ENCODE results near the gene NCAM1.
"Not testable (repeated sequence)": the region's sequence is repeated elsewhere in the genome, so short reads cannot be mapped to it uniquely, and the experiment has no call there.

The NCAM1 gene

GRCh38 chr11:112961146-112961668 is at the start of gene NCAM1:
Gene NCAM1, plus strand, starts transcription at chr11:112961420.
- DNase-seq (ENCODE audit: low spot score) = peak; percentile 95

DNA sequence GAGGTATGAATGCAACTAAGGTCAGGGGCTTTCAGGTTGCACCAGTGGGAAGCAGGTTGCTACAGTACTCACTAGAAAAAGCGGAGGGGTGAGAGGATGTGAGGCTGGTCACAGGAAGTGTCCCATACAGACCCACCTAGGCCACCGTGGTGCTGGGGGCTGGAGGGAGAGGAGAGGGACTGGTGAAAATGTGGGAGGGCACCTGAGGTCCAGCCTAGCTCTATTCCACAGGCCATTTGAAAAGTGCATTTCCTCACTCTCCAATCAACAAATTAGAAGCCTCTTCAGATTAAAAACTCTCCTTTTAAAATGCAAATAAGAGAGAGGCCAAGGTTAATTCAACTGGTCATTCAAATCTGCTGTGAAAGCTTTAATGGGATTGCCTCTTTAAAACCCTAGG is 38.6 kb upstream of the NCAM1 start:
- DNase-seq (ENCODE audit: low spot score) = no peak

DNA sequence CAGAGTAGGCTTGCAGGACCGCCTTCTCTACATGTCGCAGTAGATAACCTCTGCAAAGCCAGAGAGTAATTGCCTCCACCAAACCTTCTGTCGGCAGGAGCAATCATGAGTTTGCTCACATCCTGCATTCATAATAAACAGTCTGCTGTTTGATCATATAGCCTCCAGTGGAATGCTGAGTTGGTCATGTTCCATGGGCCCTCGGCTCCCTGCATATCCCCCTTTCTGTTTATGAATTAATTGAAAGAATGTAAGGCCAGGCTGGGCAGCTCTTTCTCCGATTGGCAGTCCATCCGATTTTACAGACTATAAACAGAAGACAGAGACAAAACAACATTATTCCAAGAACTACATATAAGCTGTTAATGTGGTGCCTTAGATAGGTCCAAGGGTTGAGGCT is 36.4 kb upstream of the NCAM1 start:
- not testable (repeated sequence) for DNase-seq (ENCODE audit: low spot score)

- no peak for DNase-seq (ENCODE audit: low spot score)
These were observed 35.5 kb upstream of the NCAM1 start for GRCh38 chr11:112925516-112926310.

- DNase-seq (ENCODE audit: low spot score) = no peak
These were observed 33.1 kb upstream of the NCAM1 start for GRCh38 chr11:112928136-112928535.

DNA sequence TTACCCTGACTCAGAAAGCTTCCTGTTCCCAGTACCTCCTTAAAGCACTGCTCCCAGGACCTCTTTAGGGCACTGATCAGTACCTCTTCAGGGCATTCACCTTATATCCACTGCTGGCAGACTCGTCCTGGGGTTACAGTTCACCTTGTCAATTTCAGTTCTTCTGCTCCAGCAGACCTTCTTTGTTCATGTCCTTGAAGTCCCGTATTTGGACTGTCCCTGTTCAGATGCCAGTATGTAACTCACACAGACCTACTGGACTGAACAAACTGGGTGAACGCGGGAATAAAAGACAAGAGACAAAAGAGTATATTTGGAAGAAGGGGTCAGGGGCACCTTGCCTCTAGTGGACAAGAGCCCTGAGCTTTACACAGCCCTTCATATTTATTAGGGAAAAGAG is 31.8 kb upstream of the NCAM1 start:
- no peak for DNase-seq (ENCODE audit: low spot score)

- DNase-seq (ENCODE audit: low spot score) = no peak
These were observed 29.5 kb upstream of the NCAM1 start for GRCh38 chr11:112931703-112932102.

- no peak for DNase-seq (ENCODE audit: low spot score)
These were observed 28.6 kb upstream of the NCAM1 start for GRCh38 chr11:112932593-112932992.

DNA sequence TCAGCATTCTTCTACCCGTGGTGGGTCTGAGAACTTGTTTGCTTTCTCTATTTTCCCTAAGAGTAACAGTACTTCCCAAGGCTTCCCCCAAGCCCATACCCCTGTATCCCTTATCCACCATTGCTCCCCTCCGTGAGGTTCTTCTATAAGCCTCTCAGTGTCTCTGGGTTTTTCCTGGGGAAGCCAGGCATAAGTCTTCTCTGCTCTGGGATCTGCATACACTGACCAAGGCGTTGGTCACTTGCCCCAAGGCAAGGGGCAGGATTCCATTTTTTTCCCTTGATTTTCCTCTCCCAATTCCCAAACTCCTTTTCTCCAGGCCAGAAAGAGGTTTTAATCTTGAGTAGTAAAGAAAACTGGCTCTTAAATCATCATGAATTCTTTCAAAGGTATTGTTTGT is 27.2 kb upstream of the NCAM1 start:
- no peak for DNase-seq (ENCODE audit: low spot score)

DNA sequence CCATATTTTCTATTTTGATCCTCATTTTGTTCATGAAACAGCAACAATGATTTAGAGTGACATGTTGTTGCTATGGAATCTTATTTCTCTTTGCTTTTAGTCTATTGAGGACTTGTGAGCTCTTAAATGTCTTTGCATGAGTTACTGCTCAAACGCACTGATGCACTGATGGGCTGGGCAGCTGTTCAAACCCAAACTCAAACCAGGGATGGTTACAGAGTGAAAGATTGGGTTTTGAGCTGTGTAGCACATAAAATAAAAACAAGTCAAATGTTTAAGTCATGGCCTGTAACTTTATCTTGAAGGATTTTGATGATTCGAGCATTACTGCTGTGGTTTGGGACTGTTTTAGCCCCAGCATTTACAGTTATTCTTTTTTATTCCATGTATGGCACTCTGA is 20.1 kb upstream of the NCAM1 start:
- DNase-seq (ENCODE audit: low spot score) = no peak

- DNase-seq (ENCODE audit: low spot score) = no peak
These were observed 18.1 kb upstream of the NCAM1 start for GRCh38 chr11:112942966-112943643.

DNA sequence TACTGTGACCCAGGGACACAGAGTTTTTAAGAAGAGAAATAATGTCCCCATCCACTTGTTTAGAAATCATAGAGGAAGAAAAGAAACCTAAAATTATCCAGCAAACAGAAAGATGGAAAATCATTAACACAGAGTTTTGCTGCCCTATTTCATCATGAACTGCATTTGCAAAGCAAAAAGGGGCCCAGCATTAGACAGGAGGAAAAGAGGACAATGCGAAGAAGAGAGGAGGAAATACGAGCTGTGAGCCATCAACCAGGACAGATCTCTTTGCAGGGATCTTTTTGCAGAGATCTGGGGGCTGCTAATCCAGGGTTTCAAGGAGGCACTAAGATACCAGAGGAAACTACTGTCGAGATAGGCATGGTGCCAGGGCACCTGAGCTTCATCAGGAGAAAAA is 14.4 kb upstream of the NCAM1 start:
- DNase-seq (ENCODE audit: low spot score) = no peak

- DNase-seq (ENCODE audit: low spot score) = no peak
These were observed 11.2 kb upstream of the NCAM1 start for GRCh38 chr11:112949781-112950575.

- DNase-seq (ENCODE audit: low spot score) = peak; percentile 85
These were observed 2.5 kb upstream of the NCAM1 start for GRCh38 chr11:112958670-112959069.

GRCh38 chr11:112961751-112962578 is 745 bp downstream of the NCAM1 start:
- peak; percentile 38 for DNase-seq (ENCODE audit: low spot score)

GRCh38 chr11:112962579-112963367 is 1.6 kb downstream of the NCAM1 start:
- peak; percentile 29 for DNase-seq (ENCODE audit: low spot score)

DNA sequence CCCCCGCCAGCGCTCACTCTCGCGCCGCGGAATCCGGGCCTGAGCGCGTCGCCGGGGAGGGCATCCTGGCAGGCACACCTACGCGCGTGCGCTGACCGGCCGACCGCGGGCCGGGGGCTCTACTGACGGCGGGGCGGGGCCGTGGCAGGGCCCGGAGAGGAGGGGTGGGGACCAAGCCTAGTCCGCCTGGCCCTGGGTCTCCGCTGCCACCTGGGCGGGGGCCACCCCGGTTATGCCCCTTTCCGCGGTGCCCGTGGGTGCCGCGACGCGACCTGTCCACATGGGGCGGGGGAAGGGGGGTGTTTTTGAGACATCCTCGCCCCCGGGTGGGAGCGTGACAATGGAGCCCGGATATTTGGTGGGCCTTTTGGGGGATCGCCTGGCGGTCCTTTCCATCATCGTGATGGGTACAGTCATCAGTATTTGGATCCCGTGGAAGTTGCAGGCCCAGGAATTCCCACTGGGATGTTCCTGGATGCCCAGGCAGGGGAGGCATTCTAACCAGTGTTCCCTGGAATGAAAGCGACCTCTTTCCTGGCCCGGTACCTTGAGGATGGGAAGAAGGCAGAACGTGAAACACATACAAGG is 2.2 kb downstream of the NCAM1 start:
- no peak for DNase-seq (ENCODE audit: low spot score)

DNA sequence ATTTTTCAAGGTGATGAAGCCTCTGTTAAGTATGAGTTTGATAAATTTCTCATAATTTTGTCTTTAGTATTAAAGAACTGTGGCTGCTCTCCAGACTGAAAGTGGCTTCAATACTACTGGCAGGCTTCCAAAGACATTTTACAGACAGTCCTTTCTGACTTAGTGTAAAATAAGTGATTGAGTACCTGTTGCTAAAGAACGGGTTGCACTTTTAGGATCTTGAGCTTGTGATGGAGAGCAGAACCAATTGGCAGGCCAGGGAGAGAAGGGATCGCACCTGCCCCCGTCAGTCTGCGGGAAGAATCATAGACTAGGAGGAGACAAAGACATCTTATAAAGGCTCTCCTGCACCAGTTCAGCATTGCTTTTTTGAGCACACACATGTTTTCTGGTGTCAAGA is 4.4 kb downstream of the NCAM1 start:
- DNase-seq (ENCODE audit: low spot score) = no peak

- DNase-seq (ENCODE audit: low spot score) = no peak
These were observed 5.3 kb downstream of the NCAM1 start for GRCh38 chr11:112966561-112966960.

DNA sequence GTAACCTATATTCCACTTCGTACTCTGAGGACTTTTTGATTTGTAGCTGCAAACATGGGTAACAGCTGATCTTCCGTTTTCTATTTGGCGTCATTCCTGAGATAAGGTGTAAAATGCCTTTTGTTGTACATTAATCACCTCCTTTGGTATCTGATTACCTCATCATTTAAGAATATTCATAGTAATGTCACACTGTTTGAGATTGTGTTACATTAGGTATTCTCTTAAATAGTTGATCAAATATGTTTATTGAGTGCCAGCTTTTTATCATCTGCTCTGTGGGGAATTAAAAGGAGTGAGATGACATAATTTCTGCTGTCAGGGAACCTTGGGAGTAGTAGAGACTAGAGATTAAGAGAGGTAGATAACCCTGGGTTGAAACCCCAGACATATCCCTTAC is 5.9 kb downstream of the NCAM1 start:
- DNase-seq (ENCODE audit: low spot score) = no peak
